GM15510 (cell line): ENCODE measurements around the gene FBRSL1.
A peak's percentile ranks its signal among the peaks of the same experiment; 100 is the strongest.

Source experiments
- POLR2A ChIP-seq: IDR thresholded peaks from 3 replicates; pipeline ENCODE4 v1.6.1; 2011; ENCODE audit warnings: borderline replicate concordance; ENCODE audit not compliant: insufficient read length; ENCODE audit errors: extremely low read depth

The FBRSL1 gene

DNA sequence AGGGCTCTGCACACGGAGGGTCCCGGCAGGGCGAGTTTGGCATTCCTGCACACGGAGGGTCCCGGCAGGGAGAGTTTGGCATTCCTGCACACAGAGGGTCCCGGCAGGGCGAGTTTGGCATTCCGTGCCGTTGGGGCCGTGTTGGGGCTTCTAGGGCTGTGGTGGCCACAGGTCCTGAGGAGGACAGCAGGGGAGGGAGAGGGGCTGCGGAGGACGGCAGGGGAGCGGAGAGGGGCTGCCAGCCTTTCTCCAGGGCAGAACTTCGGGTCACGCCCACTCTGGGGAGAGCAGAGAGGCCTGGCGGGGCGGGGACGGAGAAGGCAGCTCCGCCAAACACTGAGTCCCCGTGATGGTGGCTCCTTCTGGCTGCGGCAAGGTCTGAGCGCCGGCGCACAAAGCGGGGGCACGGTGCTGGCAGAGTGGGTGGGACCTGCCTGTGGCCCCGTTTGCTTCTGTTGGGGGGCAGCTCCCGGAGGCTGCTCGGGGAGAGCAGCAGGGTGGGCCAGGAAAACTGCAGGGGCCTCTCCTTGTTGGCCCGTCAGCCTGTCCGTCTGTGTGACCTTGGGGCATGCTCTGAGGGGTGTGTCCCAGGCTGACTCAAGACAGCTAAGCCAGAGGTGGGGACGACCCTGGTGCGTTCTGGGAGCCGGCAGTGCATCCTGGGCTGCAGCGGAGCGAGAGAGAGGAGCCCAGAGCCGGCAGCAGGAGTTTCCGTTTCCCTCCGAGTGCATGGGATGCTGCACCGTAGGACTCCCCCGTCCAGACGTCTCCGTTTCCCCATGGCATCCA lies 60.3 kb downstream of the FBRSL1 start:
- TF ChIP-seq POLR2A = no peak

DNA sequence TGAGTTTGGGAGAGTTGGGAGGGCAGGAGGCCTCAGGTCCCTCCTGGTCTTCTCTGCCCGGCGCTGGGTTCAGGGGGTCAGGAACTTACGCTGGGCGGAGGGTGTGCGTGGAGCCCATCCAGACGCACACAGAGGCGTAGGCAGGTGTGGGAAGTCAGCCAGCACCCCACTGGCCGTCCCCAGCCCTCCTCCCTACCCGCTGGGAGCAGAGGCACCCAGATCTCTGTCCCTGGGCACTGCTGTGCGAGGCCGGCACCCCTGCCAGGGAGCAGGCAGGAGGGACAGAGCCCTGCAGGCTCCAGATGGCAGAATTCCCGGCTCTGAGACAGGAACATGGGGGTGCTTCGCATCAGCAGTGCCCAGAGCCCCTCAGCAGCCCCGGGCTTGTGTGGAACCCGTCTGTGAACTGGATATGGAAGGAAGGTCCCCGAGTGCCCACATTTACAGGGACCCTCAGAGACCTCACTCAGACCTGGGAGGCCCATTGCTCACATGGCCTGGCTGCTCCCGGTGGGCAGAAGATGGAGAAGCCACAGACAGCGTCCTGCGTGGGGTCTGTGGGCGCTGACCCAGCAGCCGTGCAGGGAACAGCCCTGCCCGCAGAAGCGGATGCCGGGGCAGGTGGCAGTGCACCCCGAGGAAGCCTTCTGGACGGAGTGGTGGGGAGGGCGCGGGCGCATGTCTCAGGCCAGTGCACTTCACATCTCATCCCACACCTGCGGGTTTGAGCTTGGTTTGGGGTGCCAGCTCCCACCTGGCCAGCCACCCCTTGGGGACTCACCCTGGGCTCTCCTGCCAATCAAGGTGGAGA lies 61.1 kb downstream of the FBRSL1 start:
- TF ChIP-seq POLR2A = no peak

DNA sequence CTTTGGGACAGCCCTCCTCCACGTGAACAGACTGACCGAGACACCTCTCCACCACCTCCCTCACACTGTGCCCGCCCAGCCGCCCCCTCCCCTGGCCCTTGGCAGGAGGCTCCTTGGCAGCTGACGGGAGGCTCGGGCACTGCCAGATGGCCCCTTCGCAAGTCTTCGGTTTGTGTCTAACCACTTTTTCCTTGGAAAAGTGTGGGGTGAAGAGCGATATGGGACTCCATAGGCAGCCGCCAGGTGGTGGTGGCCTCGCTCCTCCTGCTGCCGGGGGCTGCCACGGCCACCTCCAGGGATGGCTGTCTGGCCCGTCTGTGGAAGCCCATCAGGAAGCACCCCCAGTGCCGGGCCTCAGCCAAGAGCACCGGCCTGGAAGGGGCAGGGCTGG lies 61.7 kb downstream of the FBRSL1 start:
- no peak for TF ChIP-seq POLR2A

DNA sequence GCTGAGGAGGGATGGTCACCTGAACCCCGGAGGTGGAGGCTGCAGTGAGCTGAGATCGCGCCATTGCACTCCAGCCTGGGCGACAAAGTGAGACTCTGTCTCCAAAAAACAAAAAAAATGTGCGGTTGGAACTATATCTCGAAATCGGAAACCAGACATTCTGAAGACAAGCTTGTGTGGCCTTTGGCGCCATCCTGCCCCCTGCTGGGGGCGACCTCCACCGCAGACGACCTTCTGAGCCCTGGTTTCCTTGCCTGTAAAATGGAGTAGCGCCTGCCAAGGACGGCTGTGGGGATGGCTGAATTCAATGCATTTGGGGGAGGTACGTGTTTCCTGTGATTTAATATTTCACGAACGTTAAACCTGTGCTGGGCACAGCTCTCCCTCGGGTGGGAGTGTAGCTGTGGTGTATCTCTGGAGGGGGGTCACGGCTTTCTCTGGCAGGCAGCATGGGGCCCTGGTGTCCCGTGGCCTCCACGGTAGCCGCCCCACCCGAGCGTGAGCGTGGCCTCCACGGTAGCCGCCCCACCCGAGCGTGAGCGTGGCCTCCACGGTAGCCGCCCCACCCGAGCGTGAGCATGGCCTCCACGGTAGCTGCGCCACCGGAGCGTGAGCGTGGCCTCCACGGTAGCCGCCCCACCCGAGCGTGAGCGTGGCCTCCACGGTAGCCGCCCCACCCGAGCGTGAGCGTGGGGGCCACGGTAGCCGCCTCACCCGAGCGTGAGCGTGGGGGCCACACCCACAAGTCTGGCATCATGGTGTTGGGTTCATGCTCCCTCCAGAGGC lies 65.1 kb downstream of the FBRSL1 start:
- TF ChIP-seq POLR2A = no peak

DNA sequence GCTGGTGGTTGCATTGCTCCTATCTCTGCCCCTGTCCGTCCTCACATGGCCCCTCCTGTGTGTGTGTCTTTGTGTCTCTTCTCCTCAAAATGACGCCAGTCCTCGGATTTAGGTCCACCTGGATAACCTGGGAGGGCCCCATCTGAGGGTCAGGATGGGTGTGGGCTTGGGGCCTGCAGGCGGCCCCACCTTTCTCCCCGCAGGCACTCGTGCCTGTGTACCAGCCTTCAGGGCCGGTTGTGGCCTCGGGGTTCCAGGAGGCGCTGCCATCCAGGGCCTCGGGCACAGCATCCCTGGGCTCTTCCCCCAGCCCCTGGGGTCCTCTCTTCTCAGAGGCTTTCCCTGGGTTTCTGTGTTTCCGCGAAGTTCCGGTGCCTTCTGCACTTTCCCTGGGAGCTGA lies 65.7 kb downstream of the FBRSL1 start:
- TF ChIP-seq POLR2A = no peak

DNA sequence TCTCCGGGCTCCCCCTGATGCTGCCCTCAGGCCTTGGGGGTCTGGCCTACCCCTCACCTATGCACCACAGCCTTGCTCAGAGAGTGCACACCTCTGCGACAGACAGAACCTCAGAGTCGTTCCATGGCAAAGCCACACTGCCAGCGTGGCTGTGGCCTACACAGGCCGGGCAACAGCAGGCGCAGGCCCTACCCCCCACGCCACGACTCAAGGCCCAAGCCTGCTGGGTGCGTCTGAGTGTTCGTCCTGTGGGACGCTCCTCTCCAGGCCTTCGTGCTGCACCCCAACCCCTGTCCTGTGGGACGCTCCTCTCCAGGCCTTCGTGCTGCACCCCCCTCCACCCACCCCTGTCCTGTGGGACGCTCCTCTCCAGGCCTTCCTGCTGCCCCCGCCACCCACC lies 66.3 kb downstream of the FBRSL1 start:
- no peak for TF ChIP-seq POLR2A

DNA sequence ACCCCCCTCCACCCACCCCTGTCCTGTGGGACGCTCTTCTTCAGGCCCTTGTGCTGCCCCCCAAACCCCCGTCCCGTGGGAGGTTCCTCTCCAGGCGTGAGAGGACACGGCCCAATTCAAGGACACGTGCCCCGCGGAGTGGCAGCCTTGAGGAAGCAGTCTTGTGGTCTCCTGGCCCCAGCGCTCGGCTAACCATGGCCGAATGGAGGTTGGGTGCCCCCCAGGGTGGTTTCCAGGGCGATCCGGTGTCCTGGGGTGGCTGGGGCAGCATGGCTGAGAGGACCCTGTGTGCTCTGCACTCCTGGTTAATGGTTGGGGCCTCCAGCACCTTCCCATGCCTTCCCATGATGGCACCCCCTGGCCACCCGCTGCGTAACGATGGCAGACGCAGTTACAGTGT lies 66.8 kb downstream of the FBRSL1 start:
- no peak for TF ChIP-seq POLR2A

DNA sequence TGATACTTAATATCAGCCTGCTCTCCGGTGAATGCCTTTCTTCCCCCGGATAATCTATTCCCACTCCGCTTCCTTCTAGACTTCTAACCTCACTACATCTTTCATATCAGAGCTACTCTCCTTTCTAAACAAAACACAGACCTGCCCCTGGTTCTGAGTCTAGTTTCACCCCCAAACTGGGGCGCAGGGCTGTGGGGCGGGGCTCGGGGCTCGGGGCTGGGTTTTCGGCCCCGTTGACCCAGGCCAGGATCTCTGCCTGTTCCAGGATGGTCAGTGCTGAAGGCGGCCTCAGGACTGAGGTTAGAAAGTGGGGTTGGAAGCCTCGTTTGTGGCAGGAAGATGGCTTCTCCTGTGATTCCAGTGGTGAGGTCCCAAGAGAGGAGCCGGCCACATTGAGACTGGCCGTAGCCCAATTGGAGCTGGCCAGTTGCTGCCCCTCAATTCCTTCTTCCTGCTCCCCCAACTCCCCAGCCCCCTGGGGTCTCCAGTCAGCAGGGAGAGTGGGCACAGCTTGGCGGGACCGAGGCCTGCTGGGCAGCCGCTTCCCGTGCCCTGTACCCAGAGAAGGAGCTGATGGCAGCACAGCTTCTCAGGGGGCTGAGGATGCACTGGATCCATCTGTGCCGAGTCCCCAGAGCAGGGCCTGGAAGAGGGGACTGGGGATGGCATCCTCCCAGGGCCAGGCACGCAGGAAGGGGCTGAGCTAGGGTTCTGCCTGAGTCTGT lies 67.5 kb downstream of the FBRSL1 start:
- TF ChIP-seq POLR2A = no peak

DNA sequence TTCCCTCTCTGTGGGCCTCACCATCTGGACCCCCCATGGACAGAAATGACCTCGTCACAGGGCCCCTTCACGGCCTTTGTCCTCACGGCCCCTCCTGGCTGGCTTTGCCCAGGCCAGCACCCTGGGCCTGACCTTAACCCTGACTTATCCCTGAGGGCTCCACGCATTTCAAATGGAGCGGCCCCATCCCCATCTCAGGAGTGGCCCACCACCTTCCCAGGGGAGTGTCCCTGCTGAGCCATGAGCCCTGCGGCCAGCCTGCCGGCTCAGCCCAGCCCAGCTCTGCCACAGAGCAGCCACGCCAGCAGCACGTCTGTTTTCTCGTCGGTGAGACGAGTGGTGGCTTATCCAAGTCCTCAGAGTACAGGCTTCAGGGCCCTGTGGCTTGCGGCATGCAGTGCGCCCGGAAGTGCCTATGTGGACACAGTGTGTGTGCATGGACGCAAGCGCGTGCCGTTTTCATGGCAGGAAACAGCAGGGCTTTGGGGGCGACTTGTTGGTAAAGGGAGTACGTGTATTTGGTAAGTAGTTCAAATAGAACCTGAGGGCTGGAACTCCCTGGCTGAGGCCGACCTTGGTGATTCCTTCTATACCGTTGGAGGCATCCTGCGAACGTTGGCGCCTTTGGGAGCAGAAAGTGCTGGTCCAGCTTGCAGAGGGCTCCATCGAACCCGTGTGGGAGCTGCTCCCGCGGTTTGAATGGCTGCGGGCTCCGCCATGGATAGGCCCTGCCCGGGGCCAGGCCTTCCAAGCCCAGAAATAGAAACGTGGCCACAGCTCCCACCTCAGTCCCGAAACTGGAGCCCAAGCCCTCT lies 68.3 kb downstream of the FBRSL1 start:
- no peak for TF ChIP-seq POLR2A

DNA sequence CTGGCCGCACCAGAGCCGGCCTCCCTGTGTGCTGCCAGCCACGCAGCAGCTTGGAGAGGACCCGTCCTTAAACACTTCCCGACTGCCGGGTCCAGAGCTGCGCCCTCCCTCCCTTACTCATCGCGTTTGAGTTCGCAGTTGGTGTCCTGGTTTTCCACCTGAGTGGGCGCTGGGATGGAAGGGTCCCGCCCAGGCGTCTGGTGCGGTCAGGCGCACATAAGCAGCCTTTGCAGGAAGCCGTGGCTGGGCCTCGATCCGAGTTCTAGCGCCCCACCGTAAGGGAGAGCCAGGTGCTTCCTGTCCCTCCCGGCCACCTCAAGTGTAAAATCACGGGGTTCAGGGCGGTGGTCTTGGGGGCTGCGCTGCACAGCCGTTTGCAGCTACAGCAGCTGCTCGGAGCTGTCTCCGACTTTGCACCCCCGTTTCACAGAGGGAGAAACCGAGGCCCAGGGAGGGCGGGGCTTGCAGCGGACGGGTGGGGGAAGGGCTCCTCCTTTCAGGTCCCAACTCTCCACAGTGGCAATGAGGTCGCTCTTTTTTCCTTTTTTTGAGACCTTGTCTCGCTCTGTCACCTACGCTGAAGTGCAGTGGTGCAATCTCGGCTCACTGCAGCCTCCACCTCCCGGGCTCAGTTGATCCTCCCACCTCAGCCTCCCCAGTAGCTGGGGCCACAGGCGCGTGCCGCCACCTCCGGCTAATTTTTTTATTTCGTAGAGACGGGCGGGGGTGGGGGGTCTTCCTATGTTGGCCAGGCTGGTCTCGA lies 69.1 kb downstream of the FBRSL1 start:
- TF ChIP-seq POLR2A = no peak

DNA sequence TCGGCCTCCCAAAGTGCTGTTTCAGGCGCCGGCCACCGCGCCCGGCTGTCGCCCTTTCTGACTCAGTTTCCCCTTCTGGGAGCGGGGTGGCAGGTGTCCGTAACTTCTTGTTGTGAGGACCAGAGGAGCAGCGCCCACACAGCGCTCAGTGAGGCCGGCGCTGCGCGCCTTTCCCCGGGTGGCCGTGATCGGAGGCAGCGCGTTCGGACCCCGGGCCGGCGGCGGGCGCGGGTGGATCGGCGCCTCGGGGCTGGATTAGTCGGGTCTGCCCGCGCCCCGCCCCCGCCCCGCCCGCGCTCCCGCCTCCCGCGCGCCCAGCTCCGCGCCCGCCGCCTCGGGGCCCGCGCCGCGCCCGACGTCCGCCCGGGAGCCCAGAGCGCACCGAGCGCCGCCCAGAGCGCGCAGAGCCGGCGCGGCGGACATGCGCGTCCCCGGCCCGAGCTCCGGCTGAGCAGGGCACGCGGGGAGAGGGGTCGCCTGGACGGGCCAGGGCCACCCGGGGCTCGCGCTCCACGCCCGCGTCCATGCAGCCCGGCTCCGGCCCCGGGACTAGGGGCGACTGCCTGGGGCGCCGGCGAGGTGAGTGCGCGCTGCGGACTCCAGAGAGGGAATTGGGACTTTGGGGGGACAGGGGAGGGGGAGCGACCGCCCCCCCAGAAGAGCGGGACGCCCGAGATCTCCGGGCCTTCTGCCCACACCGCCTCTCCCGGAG lies 69.9 kb downstream of the FBRSL1 start:
- TF ChIP-seq POLR2A = peak; percentile 45

DNA sequence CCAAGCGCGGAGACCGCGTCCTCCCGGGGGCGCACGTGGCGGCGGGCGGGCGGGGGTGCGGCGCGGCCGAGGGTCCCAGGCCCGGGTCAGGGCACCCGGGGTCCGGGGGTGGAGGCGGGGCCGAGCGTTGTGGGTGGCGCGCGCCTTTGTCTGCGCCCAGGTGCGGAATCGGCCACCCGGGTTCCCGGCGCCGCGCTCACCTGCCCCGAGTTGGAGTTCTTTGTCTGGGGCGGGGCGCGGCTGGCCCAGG lies 70.3 kb downstream of the FBRSL1 start:
- no peak for TF ChIP-seq POLR2A
